Large intestine (tissue), 12 donors: Measurements from ENCODE around the gene TAT. TPM values are rescaled to one million over a fixed set of nuclear protein-coding genes. Genes with fewer than 3 reads are reported as not detected.
"Not testable (repeated sequence)": the region's sequence is repeated elsewhere in the genome, so short reads cannot be mapped to it uniquely, and the experiment has no call there.

Source experiments
- DNase-seq, 2 donors: peaks; one replicate each; pipeline versions ENCODE4 v3.0.0 to v3.0.0-alpha.2; 2013
- H3K27ac ChIP-seq: one replicate; pipeline ENCODE4 v1.5.1; 2013; ENCODE audit warnings: low read length
- H3K27me3 ChIP-seq: 2 replicates; pipeline ENCODE4 v1.6.1; 2013; ENCODE audit warnings: low read length; ENCODE audit not compliant: control insufficient read depth, insufficient read depth
- H3K36me3 ChIP-seq: 2 replicates; pipeline ENCODE4 v1.6.1; 2013; ENCODE audit warnings: low read length; ENCODE audit not compliant: control insufficient read depth, insufficient read depth
- H3K4me1 ChIP-seq: one replicate; pipeline ENCODE4 v1.6.1; 2013; ENCODE audit warnings: low read length; ENCODE audit not compliant: control insufficient read depth, insufficient read depth
- H3K4me3 ChIP-seq: one replicate; pipeline ENCODE4 v1.5.1; 2013; ENCODE audit warnings: low read length
- H3K9me3 ChIP-seq: one replicate; pipeline ENCODE4 v1.6.1; 2013; ENCODE audit warnings: mild to moderate bottlenecking, low read depth, low read length, moderate library complexity; ENCODE audit not compliant: control insufficient read depth
- WGBS: methylation state at CpG from one replicate; pipeline ENCODE4 v1.1.5; 2013; ENCODE audit warnings: low lambda C conversion rate; ENCODE audit not compliant: insufficient coverage; 5-methylcytosine and 5-hydroxymethylcytosine counted together
- long read RNA-seq, 11 donors: transcript quantifications; one replicate each; lab custom pipeline, GENCODE V29; 2026
- polyA plus RNA-seq: library from polyadenylated mRNA; unstranded; fragments of 120-200 nt; gene quantifications from one replicate; pipeline ENCODE4 v1.2.1, GENCODE V29; 2013

TAT gene
- 0.22 TPM for polyA plus RNA-seq
- long read RNA-seq, donor 1 = 0 reads
- long read RNA-seq, donor 2 = 0 reads
- long read RNA-seq, donor 3 = 0 reads
- long read RNA-seq, donor 4 = 0 reads
- long read RNA-seq, donor 5 = 0 reads
- long read RNA-seq, donor 6 = 0 reads
- long read RNA-seq, donor 7 = 0 reads
- long read RNA-seq, donor 8 = 0 reads
- long read RNA-seq, donor 9 = 0 reads
- long read RNA-seq, donor 10 = 0 reads
- long read RNA-seq, donor 11 = 0 reads

DNA sequence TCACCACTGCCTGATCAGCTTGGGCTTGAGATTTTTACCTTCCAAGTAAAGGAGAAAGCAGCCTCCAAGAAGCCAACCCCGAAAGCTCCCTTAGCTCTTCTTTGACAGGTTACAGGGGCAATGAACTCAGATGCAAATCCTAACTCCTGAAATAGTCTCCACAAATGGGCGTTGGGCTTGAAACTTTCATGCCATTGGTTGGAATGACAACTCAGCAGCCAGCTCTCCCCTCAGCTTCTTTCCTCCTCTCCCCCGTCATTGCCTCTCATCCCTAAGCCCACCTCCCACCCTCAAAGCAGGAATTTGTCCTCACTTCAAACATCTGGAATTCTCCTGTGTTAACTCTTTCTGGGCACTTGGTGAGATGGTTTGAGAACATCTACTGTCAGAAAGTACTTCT is at the start of gene TAT:
TSS of gene TAT (minus strand) at position 122 of the 400 bp plus-strand sequence. CDS start 677 bp downstream, outside the sequence.
- Histone ChIP-seq H3K27me3 (peaks cover 7% of the 10 kb centered on the region), H3K36me3 (no peaks in the 10 kb centered on the region), H3K9me3 (no peaks in the 10 kb centered on the region), H3K4me1 (peaks cover 12% of the 10 kb centered on the region), H3K4me3 (no peak within 1 kb of the TSS), H3K27ac (no peak within 1 kb of the TSS)
- no CpG with 5 or more reads among the region's 3 CpGs for WGBS
- DNase-seq = no peak

DNA sequence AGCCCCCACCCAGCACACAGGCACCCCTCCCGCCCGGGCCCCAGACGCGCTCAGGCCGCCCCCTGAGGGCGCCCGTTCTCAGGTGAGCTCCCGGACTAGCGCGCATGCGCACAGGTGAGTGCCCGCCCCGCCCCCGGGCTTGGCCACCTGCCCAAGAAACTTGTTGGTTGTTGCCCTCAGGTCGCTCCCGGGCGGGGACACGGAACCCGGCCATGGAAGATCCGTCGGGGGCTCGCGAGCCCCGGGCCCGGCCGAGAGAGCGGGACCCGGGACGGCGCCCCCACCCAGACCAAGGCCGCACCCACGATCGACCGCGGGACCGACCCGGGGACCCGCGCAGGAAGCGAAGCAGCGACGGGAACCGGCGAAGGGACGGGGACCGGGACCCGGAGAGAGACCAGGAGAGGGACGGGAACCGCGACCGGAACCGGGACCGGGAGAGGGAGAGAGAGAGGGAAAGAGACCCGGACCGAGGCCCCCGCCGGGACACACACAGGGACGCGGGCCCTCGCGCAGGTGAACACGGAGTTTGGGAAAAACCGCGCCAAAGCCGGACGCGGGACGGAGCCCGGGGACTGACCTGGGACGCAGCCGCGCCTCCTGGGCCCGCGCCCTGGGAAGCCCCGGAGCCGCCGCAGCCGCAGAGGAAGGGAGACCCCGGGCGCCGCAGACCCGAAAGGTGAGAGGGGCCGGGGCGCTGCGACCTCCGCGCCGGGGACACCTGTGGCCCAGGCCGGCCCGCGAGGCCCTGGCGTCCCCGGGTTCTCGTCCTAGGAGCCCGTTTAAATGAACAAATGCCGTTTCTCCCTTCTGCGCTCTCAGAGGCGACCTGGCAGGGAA is 49.3 kb upstream of the TAT start, which contains the start of gene MARVELD3:
TSS of gene MARVELD3 (plus strand) at position 167 of the 840 bp plus-strand sequence. CDS start at position 213, 46 bp downstream.
- DNase-seq = peak; percentile 86 to 92
- peaks cover 16% of the 10 kb centered on the region for H3K4me1 ChIP-seq
- peak within 1 kb of the TSS; percentile 98 for H3K27ac ChIP-seq
- no CpG with 5 or more reads among the region's 98 CpGs for WGBS
- no peaks in the 10 kb centered on the region for H3K9me3 ChIP-seq
- H3K4me3 ChIP-seq = peak within 1 kb of the TSS; percentile 98
- peaks cover 23% of the 10 kb centered on the region for H3K36me3 ChIP-seq
- peaks cover 20% of the 10 kb centered on the region for H3K27me3 ChIP-seq

GRCh38 chr16:71625113-71625850 is 48.4 kb upstream of the TAT start:
- DNase-seq = no peak
- Histone ChIP-seq H3K27ac (no peak overlapping the region), H3K9me3 (no peaks in the 10 kb centered on the region), H3K4me3 (peak overlapping the region; percentile 98), H3K27me3 (peaks cover 20% of the 10 kb centered on the region), H3K36me3 (peaks cover 18% of the 10 kb centered on the region), H3K4me1 (peaks cover 11% of the 10 kb centered on the region)
- WGBS = 80% methylated on average over 1 of the region's 7 CpGs

DNA sequence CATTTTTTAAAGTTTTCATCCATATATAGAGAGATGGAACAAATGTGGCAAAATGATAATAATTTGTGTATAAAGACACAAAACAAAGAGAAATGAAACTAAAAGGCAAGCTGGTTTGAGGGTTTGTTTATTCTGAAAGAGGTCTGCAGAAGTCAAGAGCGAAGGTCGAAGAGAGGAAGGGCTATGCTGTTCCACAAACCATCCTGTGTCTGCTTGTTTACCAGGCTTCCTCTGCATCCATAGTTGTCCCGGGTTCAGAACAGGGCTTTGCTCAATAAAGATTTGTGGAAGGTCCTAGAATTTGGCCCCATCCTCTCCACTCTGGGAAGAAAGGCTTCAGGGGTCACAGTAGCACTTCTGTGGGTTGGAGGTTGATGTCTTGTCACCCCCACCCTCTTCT is 46.7 kb upstream of the TAT start:
- Histone ChIP-seq H3K36me3 (peaks cover 3% of the 10 kb centered on the region), H3K4me3 (no peak overlapping the region), H3K27me3 (peaks cover 20% of the 10 kb centered on the region), H3K27ac (no peak overlapping the region), H3K4me1 (peaks cover 3% of the 10 kb centered on the region), H3K9me3 (no peaks in the 10 kb centered on the region)
- DNase-seq = no peak
- WGBS = no CpG with 5 or more reads among the region's 3 CpGs

DNA sequence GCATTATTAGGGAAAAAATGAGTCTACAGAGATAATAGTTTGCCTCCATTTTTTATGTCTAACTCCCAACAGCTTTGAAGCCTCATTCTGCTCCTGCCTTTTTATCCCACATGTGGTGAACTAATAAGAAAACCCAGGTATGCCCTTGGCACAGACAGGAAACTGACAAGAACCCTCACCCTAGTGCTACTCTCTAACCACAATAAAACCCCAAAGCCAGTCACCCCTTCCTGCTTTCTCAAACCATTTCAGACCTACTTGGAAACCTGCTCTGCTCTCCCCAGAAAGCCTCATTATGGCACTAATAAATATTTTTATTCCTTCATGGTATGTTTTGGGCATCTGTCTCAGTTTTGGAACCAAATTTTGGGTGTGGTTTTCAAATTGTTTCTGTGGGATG is 45.2 kb upstream of the TAT start:
- Histone ChIP-seq H3K4me1 (no peaks in the 10 kb centered on the region), H3K9me3 (no peaks in the 10 kb centered on the region), H3K27ac (no peak overlapping the region), H3K27me3 (peaks cover 14% of the 10 kb centered on the region), H3K4me3 (no peak overlapping the region), H3K36me3 (no peaks in the 10 kb centered on the region)
- no peak for DNase-seq

GRCh38 chr16:71618429-71618828 is 41.5 kb upstream of the TAT start:
- no peak overlapping the region for H3K4me3 ChIP-seq
- H3K4me1 ChIP-seq = no peaks in the 10 kb centered on the region
- WGBS = no CpG with 5 or more reads among the region's 4 CpGs
- DNase-seq = no peak
- H3K27me3 ChIP-seq = no peaks in the 10 kb centered on the region
- no peak overlapping the region for H3K27ac ChIP-seq
- no peaks in the 10 kb centered on the region for H3K9me3 ChIP-seq
- no peaks in the 10 kb centered on the region for H3K36me3 ChIP-seq

DNA sequence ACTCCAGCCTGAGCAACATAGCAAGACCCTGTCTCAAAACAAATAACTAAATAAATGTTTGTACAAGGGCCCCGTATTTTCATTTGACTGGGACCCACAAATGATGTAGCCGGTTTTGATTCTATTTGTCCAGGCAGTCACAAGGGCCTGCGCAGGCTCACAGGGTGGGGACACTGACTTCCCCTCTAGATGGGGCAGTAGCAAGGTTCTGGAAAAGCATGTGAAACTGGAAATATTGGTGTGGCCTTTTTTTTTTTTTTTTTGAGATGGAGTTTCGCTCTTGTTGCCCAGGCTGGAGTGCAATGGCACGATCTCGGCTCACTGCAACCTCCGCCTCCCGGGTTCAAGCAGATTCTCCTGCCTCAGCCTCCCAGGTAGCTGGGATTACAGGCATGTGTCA is 38.1 kb upstream of the TAT start:
- H3K27me3 ChIP-seq, H3K27ac ChIP-seq, DNase-seq, H3K4me3 ChIP-seq, H3K36me3 ChIP-seq, H3K9me3 ChIP-seq, H3K4me1 ChIP-seq: not testable (repeated sequence)
- WGBS = no CpG with 5 or more reads among the region's 8 CpGs

- no peaks in the 10 kb centered on the region for H3K4me1 ChIP-seq
- no peaks in the 10 kb centered on the region for H3K9me3 ChIP-seq
- H3K36me3 ChIP-seq = no peaks in the 10 kb centered on the region
- WGBS = no CpG with 5 or more reads among the region's 19 CpGs
- no peaks in the 10 kb centered on the region for H3K27me3 ChIP-seq
- H3K27ac ChIP-seq = no peak overlapping the region
- H3K4me3 ChIP-seq = no peak overlapping the region
- peak; percentile 55 to 62 for DNase-seq
These were observed 34.3 kb upstream of the TAT start for GRCh38 chr16:71610936-71611871.

GRCh38 chr16:71610447-71610846 is 33.6 kb upstream of the TAT start:
- H3K27ac ChIP-seq = no peak overlapping the region
- no peaks in the 10 kb centered on the region for H3K4me1 ChIP-seq
- no peaks in the 10 kb centered on the region for H3K36me3 ChIP-seq
- no peak overlapping the region for H3K4me3 ChIP-seq
- H3K27me3 ChIP-seq = no peaks in the 10 kb centered on the region
- no peaks in the 10 kb centered on the region for H3K9me3 ChIP-seq
- WGBS = 93% methylated on average over 2 of the region's 4 CpGs
- DNase-seq = no peak
